HFFc6 (cell line): ENCODE results near the gene UGP2. TPM values are rescaled to one million over a fixed set of nuclear protein-coding genes. Genes with fewer than 3 reads are reported as not detected.

ENCODE experiments used
- DNase-seq: peaks from one replicate; pipeline ENCODE4 v3.0.0-alpha.2; 2018
- H3K27ac Mint-ChIP-seq: 2 replicates; pipeline ENCODE4 v1.8.0; 2020; ENCODE audit warnings: mild to moderate bottlenecking, mixed read lengths
- H3K27me3 Mint-ChIP-seq: 2 replicates; pipeline ENCODE4 v1.8.0; 2021; ENCODE audit warnings: mild to moderate bottlenecking, moderate library complexity, mixed read lengths; ENCODE audit not compliant: insufficient read depth
- H3K36me3 Mint-ChIP-seq: 2 replicates; pipeline ENCODE4 v1.8.0; 2021; ENCODE audit warnings: low read depth, mixed read lengths
- H3K4me1 Mint-ChIP-seq: 2 replicates; pipeline ENCODE4 v1.8.0; 2020; ENCODE audit warnings: low read depth, mixed read lengths
- H3K4me3 Mint-ChIP-seq: 2 replicates; pipeline ENCODE4 v1.8.0; 2020; ENCODE audit warnings: mild to moderate bottlenecking, moderate library complexity, mixed read lengths
- H3K9me3 Mint-ChIP-seq: 2 replicates; pipeline ENCODE4 v1.8.0; 2020; ENCODE audit warnings: mild to moderate bottlenecking, mixed read lengths
- CTCF ChIP-seq: fragments of 200-600 bp; sonication (generic); IDR thresholded peaks from 2 replicates; pipeline ENCODE4 v1.5.0; 2021; ENCODE audit warnings: antibody characterized with exemption, mild to moderate bottlenecking
- total RNA-seq, 6 experiments: library from RNA; stranded (reverse); fragmentation: NEBNext Ultra II Directional; extraction: Animal tissue kit (Norgen Biotek cat#: 25700); gene quantifications; 2 replicates in 1 of 6; 3 replicates in 5 of 6; pipeline ENCODE4 v1.2.3, GENCODE V29; 2021

Gene UGP2
- total RNA-seq, 6 experiments from 2014 or later, result 150 to 199 (median 172) TPM

- H3K27ac Mint-ChIP-seq, result peak overlapping the region; percentile 17
- H3K9me3 Mint-ChIP-seq, result no peaks in the 10 kb centered on the region
- TF ChIP-seq CTCF, result peak; percentile 85
- H3K4me1 Mint-ChIP-seq, result no peaks in the 10 kb centered on the region; the same call in 1 of the 2 replicates
- no peak overlapping the region for H3K4me3 Mint-ChIP-seq
- H3K36me3 Mint-ChIP-seq, result peaks cover 27% of the 10 kb centered on the region
- peak; percentile 30 for DNase-seq
- H3K27me3 Mint-ChIP-seq, result no peaks in the 10 kb centered on the region; the same call in 1 of the 2 replicates
These were observed 47.0 kb downstream of the UGP2 start for GRCh38 chr2:63888490-63889402.

- H3K9me3 Mint-ChIP-seq, result no peaks in the 10 kb centered on the region
- no peak for TF ChIP-seq CTCF
- DNase-seq, result no peak
- H3K4me3 Mint-ChIP-seq, result no peak overlapping the region
- H3K36me3 Mint-ChIP-seq, result peaks cover 24% of the 10 kb centered on the region
- H3K27me3 Mint-ChIP-seq, result no peaks in the 10 kb centered on the region; the same call in 1 of the 2 replicates
- H3K4me1 Mint-ChIP-seq, result no peaks in the 10 kb centered on the region; the same call in 1 of the 2 replicates
- H3K27ac Mint-ChIP-seq, result peak overlapping the region; percentile 5; the same call in 1 of the 2 replicates
These were observed 49.0 kb downstream of the UGP2 start for GRCh38 chr2:63890678-63891077.

GRCh38 chr2:63891488-63892030, 49.9 kb downstream of the UGP2 start:
- H3K4me3 Mint-ChIP-seq, result no peak overlapping the region
- DNase-seq, result no peak
- no peaks in the 10 kb centered on the region for H3K9me3 Mint-ChIP-seq
- H3K27ac Mint-ChIP-seq, result no peak overlapping the region
- no peaks in the 10 kb centered on the region; the same call in 1 of the 2 replicates for H3K27me3 Mint-ChIP-seq
- H3K36me3 Mint-ChIP-seq, result peaks cover 24% of the 10 kb centered on the region
- no peak for TF ChIP-seq CTCF
- H3K4me1 Mint-ChIP-seq, result no peaks in the 10 kb centered on the region; the same call in 1 of the 2 replicates

- H3K27ac Mint-ChIP-seq, result peak overlapping the region; percentile 29
- no peaks in the 10 kb centered on the region; the same call in 1 of the 2 replicates for H3K27me3 Mint-ChIP-seq
- peaks cover 2% of the 10 kb centered on the region for H3K4me1 Mint-ChIP-seq
- no peaks in the 10 kb centered on the region for H3K9me3 Mint-ChIP-seq
- no peak overlapping the region for H3K4me3 Mint-ChIP-seq
- DNase-seq, result no peak
- TF ChIP-seq CTCF, result no peak
- H3K36me3 Mint-ChIP-seq, result peaks cover 21% of the 10 kb centered on the region
These were observed 51.5 kb downstream of the UGP2 start for GRCh38 chr2:63893163-63893562.

- no peak for TF ChIP-seq CTCF
- Mint-ChIP-seq H3K4me3 (no peak overlapping the region), H3K4me1 (peaks cover 10% of the 10 kb centered on the region), H3K36me3 (peaks cover 24% of the 10 kb centered on the region), H3K27me3 (no peaks in the 10 kb centered on the region), H3K9me3 (no peaks in the 10 kb centered on the region), H3K27ac (no peak overlapping the region)
- no peak for DNase-seq
These were observed 52.5 kb downstream of the UGP2 start for GRCh38 chr2:63894167-63894566.
